Adrenal gland (tissue), 12 donors: ENCODE data around the gene FLNC. TPM values are rescaled to one million over a fixed set of nuclear protein-coding genes. Genes with fewer than 3 reads are reported as not detected.
A peak's percentile ranks its signal among the peaks of the same experiment; 100 is the strongest.

Experiments used
- DNase-seq, 7 donors: peaks; one replicate each; pipeline ENCODE4 v3.0.0-alpha.2; 2019 to 2020
- H3K27ac ChIP-seq, 5 donors: fragments of 200-600 bp; sonication (generic) in 4 of 5; 1 replicate in 3 of 5; 2 replicates in 2 of 5; pipeline versions ENCODE4 v1.5.1 to v1.8.0; 2016 to 2020; ENCODE audit warnings: mild to moderate bottlenecking in 1 of 5
- H3K27me3 ChIP-seq: fragments of 200-600 bp; 2 replicates; pipeline ENCODE4 v1.8.0; 2021
- H3K36me3 ChIP-seq, 2 donors: fragments of 200-600 bp; replicated peaks in 1 of 2; 1 replicate in 1 of 2; 2 replicates in 1 of 2; pipeline versions ENCODE4 v1.5.1 to v1.8.0; 2018 to 2022
- H3K4me1 ChIP-seq, 2 donors: fragments of 200-600 bp; replicated peaks in 1 of 2; 1 replicate in 1 of 2; 2 replicates in 1 of 2; pipeline versions ENCODE4 v1.5.1 to v1.8.0; 2018 to 2021
- H3K4me3 ChIP-seq, 4 donors: fragments of 200-600 bp; sonication (generic) in 3 of 4; one replicate each; pipeline ENCODE4 v1.5.1; 2016 to 2018
- H3K9me3 ChIP-seq, 3 donors: fragments of 200-600 bp; sonication (generic) in 1 of 3; replicated peaks in 1 of 3; 1 replicate in 2 of 3; 2 replicates in 1 of 3; pipeline versions ENCODE4 v1.5.1 to v1.8.0; 2016 to 2021
- CTCF ChIP-seq, 6 experiments: fragments of 450-650 bp in 4 of 6; fragments of 200-600 bp in 2 of 6; sonication (generic) in 1 of 6; IDR thresholded peaks; 1 replicate in 5 of 6; 2 replicates in 1 of 6; pipeline versions ENCODE4 v1.5.1 to v1.8.0; 2016 to 2021; ENCODE audit warnings: antibody characterized with exemption in 6 of 6, mild to moderate bottlenecking in 2 of 6, moderate library complexity in 1 of 6
- POLR2A ChIP-seq, 2 donors: fragments of 450-650 bp; IDR thresholded peaks; one replicate each; pipeline ENCODE4 v1.6.1; 2017; ENCODE audit warnings: antibody characterized with exemption in 2 of 2, mild to moderate bottlenecking in 2 of 2, moderate library complexity in 1 of 2
- WGBS, 4 donors: extraction: QIAGEN DNeasy Blood & Tissue Kit in 2 of 4; methylation state at CpG; one replicate each; pipeline versions ENCODE4 v1.1.5 to v1.1.7; 2013 to 2017; 5-methylcytosine and 5-hydroxymethylcytosine counted together
- intact Hi-C, 2 donors: fragments of 100-400 bp; cut with DNase I; formaldehyde crosslinking; loops; one replicate each; pipeline versions ENCODE4 v1.14.1 to v1.15.0; 2022 to 2023
- polyA plus RNA-seq, 3 donors: library from polyadenylated mRNA; stranded (reverse); fragments of 200-250 nt in 2 of 3; fragments of 350-450 nt in 1 of 3; fragmentation: Illumina TruSeq in 1 of 3; extraction: RNeasy Lipid Tissue Mini Kit (QIAGEN cat#74804) in 1 of 3; gene quantifications; one replicate each; pipeline ENCODE4 v1.2.3, GENCODE V29; 2013 to 2014
- total RNA-seq, 9 donors: library from RNA; depleted of rRNA in 4 of 9; stranded (reverse); fragments of >200 nt in 4 of 9; fragments of 120-200 nt in 1 of 9; fragmentation: NEBNext Ultra II Directional in 1 of 9; extraction: Animal tissue kit (Norgen Biotek cat#: 25700) in 1 of 9; gene quantifications; one replicate each; pipeline versions ENCODE4 v1.1.0 to v1.2.4, GENCODE V29; 2013 to 2023
- donor health status: healthy with polysubstance abuse.
- donor health status: Bipolar disorder and iron deficiency.
- donor health status: DM: yes; HTN: yes; CAD: no.
- donor health status: DM: no; HTN: no; CAD: no.
- donor health status: DM: no; HTN: no; CAD: no.
- donor health status: DM: yes; HTN: yes; CAD: no.

The FLNC gene
- total and polyA plus RNA-seq, 12 donors = 0.66 to 7.3 (median 2.5) TPM

GRCh38 chr7:128783143-128783861 lies 46.9 kb upstream of the FLNC start:
- H3K27ac ChIP-seq = no peak overlapping the region
- no peaks in the 10 kb centered on the region for H3K9me3 ChIP-seq
- TF ChIP-seq CTCF (IDR thresholded peaks at IDR 0.05) = no peak
- no peak for TF ChIP-seq POLR2A (IDR thresholded peaks at IDR 0.05)
- no peak overlapping the region for H3K4me3 ChIP-seq
- H3K4me1 ChIP-seq = no peaks in the 10 kb centered on the region
- no peaks in the 10 kb centered on the region for H3K36me3 ChIP-seq
- WGBS, 4 donors = 51 to 61% (median 54%) methylated on average over 10 to 15 of the region's 15 CpGs
- intact Hi-C loops = no loop called here
- no peaks in the 10 kb centered on the region for H3K27me3 ChIP-seq
- peak; percentile 40 to 81 (median 55) for DNase-seq

GRCh38 chr7:128785738-128786137 lies 44.5 kb upstream of the FLNC start:
- Histone ChIP-seq H3K4me3 (no peak overlapping the region), H3K27ac (no peak overlapping the region), H3K4me1 (peaks cover 0 to 4% of the 10 kb centered on the region in 2 donors), H3K36me3 (no peaks in the 10 kb centered on the region), H3K9me3 (no peaks in the 10 kb centered on the region), H3K27me3 (no peaks in the 10 kb centered on the region)
- TF ChIP-seq POLR2A (IDR thresholded peaks at IDR 0.05) (no peak), CTCF (IDR thresholded peaks at IDR 0.05) (no peak)
- intact Hi-C loops = no loop called here
- no peak for DNase-seq
- 77 to 94% (median 86%) methylated on average over 3 of the region's 3 CpGs for WGBS, 4 donors

- Histone ChIP-seq H3K27me3 (no peaks in the 10 kb centered on the region), H3K4me3 (no peak overlapping the region), H3K27ac (no peak overlapping the region), H3K9me3 (no peaks in the 10 kb centered on the region), H3K36me3 (no peaks in the 10 kb centered on the region), H3K4me1 (peaks cover 6 to 15% of the 10 kb centered on the region in 2 donors)
- TF ChIP-seq POLR2A (IDR thresholded peaks at IDR 0.05) (no peak), CTCF (IDR thresholded peaks at IDR 0.05) (no peak)
- peak in 1 of 7 donors; percentile 31 for DNase-seq
- intact Hi-C loops = no loop called here
- 71 to 82% (median 74%) methylated on average over 5 to 9 of the region's 9 CpGs for WGBS, 4 donors
These were observed 41.5 kb upstream of the FLNC start for GRCh38 chr7:128788446-128789412.

GRCh38 chr7:128790315-128791041 lies 39.7 kb upstream of the FLNC start:
- 24 to 57% (median 39%) methylated on average over 15 to 44 of the region's 45 CpGs for whole genome bisulfite sequencing, 4 donors
- H3K9me3 ChIP-seq = no peaks in the 10 kb centered on the region
- H3K36me3 ChIP-seq = no peaks in the 10 kb centered on the region
- DNase-seq = no peak
- peak overlapping the region in 2 of 4 donors; percentile 45 to 95 for H3K4me3 ChIP-seq
- no peak overlapping the region for H3K27ac ChIP-seq
- H3K27me3 ChIP-seq = no peaks in the 10 kb centered on the region
- intact Hi-C loops = no loop called here
- TF ChIP-seq CTCF (IDR thresholded peaks at IDR 0.05) (no peak), POLR2A (IDR thresholded peaks at IDR 0.05) (no peak)
- H3K4me1 ChIP-seq = peaks cover 6 to 15% of the 10 kb centered on the region in 2 donors
